Muscle of arm (tissue), 12 donors: Measurements from ENCODE around the gene MYRF. TPM values are rescaled to one million over a fixed set of nuclear protein-coding genes. Genes with fewer than 3 reads are reported as not detected.

ENCODE experiments used
- DNase-seq: peaks from one replicate; pipeline ENCODE4 v3.0.0-alpha.2; 2013
- polyA plus RNA-seq, 12 donors: library from polyadenylated mRNA; unstranded; fragments of 120-200 nt; gene quantifications; one replicate each; pipeline ENCODE4 v1.2.1, GENCODE V29; 2013; ENCODE audit not compliant: insufficient read length in 12 of 12

The MYRF gene
- polyA plus RNA-seq, 12 donors = 0.58 to 7.2 (median 0.91) TPM; not detected in 1

- DNase-seq = no peak
Observed at GRCh38 chr11:61776561-61777075, 24.2 kb downstream of the MYRF start.

GRCh38 chr11:61777234-61778090 lies 25.0 kb downstream of the MYRF start:
- peak; percentile 31 for DNase-seq

GRCh38 chr11:61778357-61778886 lies 26.0 kb downstream of the MYRF start:
- DNase-seq = no peak

- DNase-seq = no peak
Observed at GRCh38 chr11:61778920-61779650, 26.6 kb downstream of the MYRF start.

- no peak for DNase-seq
Observed at GRCh38 chr11:61779666-61780525, 27.5 kb downstream of the MYRF start.

- no peak for DNase-seq
Observed at GRCh38 chr11:61780581-61781162, 28.2 kb downstream of the MYRF start.

- DNase-seq = no peak
Observed at GRCh38 chr11:61781585-61781984, 29.1 kb downstream of the MYRF start.

GRCh38 chr11:61782299-61782698 lies 29.9 kb downstream of the MYRF start:
- DNase-seq = no peak

- DNase-seq = no peak
Observed at GRCh38 chr11:61782841-61783240, 30.4 kb downstream of the MYRF start.

GRCh38 chr11:61783717-61784505 lies 31.5 kb downstream of the MYRF start:
- no peak for DNase-seq

GRCh38 chr11:61784506-61784805 lies 32.0 kb downstream of the MYRF start:
- DNase-seq = no peak

- DNase-seq = no peak
Observed at GRCh38 chr11:61785837-61786402, 33.5 kb downstream of the MYRF start.

- no peak for DNase-seq
Observed at GRCh38 chr11:61787928-61788491, 35.6 kb downstream of the MYRF start.

GRCh38 chr11:61791737-61792309 lies 39.4 kb downstream of the MYRF start:
- DNase-seq = peak; percentile 85

GRCh38 chr11:61792310-61793082 lies 40.1 kb downstream of the MYRF start, which contains the start of the genes FEN1 and TMEM258:
Gene FEN1, plus strand, starts transcription at chr11:61792911. Its CDS starts 2,451 bp downstream, at chr11:61795362.
Gene TMEM258, minus strand, starts transcription at chr11:61792599. Its CDS starts 41 bp downstream, at chr11:61792558.
- peak; percentile 94 for DNase-seq

GRCh38 chr11:61793083-61793828 lies 40.8 kb downstream of the MYRF start:
- DNase-seq = no peak

- no peak for DNase-seq
Observed at GRCh38 chr11:61793829-61794204, 41.4 kb downstream of the MYRF start.

- no peak for DNase-seq
Observed at GRCh38 chr11:61794579-61794978, 42.1 kb downstream of the MYRF start.
